ENCODE data around the gene ATP12A.

The ATP12A gene

DNA sequence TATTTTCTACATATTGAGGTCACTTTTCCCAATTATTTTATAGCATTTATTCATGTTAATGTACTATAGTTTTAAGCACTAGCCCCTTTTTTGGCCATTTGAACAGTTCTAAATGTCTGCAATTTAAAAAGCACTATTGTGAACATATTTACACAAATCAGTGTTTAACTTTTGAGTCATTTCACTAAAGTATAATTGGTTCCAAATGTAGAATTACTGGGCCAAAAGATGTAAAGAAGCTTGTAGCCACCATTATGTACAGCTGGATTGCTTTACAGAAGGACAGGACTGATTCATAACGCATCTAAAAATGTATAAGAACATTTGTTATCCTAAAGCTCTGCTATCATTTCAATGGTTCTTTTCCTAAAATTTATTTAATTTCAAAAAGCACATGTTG lies 16.6 kb upstream of the ATP12A start:
- no peak for DNase-seq

DNA sequence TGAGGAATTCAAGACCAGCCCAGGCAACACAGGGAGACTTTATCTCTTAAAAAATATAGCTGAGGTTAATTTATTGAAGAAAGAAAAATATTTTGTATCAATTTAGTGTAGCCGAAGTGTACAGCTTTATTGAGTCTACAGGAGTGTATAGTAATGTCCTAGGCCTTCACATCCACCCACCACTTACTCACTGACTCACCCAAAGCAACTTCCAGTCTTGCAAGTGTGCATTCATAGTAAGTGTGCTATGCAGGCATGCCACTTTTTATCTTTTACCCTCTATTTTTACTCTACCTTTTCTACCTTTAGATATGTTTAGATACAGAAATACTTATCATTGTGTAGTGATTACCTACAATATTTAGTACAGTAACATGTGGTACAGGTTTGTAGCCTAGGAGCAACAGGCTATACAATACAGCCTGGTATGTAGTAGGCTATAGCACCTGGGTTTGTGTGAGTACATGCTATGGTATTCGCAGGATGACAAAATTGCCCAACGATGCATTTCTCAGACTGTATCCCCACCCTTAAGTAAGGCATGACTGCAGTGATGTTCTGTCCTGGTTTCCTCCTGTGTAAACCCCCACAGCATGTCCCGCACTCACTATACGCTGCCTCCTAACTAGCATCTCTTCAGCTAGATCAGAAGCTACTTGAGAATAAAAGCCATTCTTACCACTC lies 15.3 kb upstream of the ATP12A start:
- no peak for DNase-seq

DNA sequence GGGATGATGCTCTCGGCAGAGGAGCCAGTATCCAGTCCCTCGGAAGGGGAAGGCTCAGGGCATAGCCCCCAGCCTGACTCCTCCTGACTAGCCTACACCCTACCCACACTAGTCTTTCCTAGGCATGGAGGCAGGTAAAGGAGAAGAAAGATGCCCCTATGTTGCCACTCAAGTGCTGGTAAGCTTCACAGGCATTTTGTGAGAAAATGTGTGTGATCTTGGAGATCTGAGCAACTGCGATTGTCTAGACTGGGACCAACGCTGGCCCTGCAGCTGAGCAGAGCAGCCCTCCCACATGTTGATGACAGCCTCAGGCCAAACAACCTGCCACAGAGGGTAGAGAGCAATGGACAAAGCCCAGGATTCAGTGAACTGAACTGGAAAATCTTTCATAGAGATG lies 11.7 kb upstream of the ATP12A start:
- no peak for DNase-seq

DNA sequence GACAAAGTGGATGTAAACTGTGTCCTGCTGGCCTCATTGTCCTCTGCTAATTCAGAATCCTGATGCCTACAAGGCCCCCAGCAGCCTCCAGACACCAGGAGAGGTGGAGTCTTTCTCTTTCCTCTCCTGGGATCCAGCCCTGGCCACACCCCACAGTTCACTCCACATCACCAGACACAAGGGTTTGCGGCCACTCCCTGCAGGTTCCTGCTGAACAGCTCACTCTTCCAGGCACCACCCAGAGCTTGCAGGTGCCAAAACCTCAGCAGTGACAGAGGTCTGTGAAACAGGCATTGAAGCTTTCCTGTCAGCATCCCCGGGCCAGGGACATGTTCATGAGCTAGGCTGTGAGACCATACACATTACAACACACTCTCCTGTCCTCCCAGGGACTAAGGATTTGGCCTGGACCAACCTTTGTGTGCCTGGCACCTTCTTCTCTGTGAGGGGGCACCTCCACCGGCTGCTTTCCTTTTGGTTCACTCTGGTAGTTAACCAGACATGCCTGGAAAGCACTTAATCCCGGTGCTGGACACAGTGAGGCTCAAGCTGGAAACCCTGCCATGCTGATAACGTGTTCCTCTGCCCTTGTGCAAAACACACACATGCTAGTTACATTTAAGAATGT lies 11.1 kb upstream of the ATP12A start:
- DNase-seq = no peak

DNA sequence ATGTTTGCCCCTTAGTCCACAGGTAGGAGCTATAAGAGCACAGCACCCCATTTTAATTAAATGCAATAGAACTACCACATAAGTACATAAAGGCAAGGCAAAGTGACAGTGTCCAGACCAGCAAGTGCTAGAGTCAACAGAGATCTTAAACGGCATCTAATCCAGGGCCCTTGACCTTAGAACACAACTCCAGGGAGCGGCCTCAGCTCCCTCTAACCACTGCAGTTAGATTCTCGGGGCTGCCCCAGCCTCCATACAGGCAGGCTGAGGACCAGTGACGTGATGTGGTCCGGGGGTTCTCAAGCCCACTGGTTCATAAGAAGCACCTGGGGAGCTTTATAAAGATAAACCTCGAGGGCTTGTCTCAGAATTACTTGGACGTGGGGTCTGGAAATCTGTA lies 10.0 kb upstream of the ATP12A start:
- DNase-seq = no peak

DNA sequence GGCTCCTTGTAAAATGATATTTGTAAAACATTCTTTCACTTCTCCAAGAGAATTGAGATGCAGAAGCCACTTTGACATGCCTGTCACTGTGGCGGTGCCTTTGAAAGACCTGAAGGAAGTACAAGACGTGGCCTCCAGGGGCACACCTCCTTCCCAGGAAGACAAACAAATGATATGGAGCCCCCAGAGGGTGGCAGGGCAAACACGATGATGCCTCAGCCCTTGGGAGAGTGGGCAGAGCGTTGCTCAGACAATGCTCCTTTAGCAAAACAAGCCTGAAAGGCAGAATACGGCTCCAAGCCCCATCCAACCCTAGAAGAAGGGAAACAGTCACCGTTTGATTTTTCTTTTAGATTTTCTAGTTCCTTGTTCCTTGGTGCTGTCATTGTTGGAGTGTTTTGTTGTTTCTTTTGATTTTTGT lies 9.2 kb upstream of the ATP12A start:
- DNase-seq = peak; percentile 29

DNA sequence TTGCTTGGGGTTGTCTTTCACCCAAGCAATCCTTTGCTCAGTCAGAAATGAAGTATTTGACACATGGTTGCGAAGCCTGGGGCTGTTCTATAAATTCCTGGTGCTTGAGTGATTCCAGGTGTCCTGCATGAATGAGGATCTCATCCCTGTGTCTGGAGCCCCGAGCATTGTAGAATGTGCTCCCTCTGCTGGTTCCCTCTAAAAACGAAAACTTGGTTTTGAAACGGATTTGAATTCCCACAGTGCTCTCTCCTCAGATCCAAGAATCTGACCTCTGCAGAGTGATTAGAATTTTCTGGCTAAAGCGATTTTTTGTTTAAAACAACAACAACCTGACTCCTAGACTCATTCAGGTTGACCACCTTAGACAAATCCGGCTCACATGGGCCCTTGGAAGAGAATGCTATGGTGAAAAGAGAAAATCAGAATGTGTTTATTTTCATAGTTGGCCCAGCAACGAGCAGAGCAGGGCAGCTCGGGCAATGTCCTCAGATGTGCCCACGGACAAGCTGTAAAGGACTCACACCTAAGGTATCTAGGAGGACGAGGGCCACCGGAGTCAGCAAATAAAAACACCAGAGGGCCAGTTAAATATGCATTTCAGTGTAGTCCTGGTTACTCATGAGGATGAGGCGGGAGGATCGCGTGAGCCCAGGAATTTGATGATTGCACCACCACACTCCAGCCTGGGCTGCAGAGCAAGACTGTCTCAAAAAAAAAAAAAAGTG lies 8.7 kb upstream of the ATP12A start:
- peak; percentile 29 for DNase-seq

DNA sequence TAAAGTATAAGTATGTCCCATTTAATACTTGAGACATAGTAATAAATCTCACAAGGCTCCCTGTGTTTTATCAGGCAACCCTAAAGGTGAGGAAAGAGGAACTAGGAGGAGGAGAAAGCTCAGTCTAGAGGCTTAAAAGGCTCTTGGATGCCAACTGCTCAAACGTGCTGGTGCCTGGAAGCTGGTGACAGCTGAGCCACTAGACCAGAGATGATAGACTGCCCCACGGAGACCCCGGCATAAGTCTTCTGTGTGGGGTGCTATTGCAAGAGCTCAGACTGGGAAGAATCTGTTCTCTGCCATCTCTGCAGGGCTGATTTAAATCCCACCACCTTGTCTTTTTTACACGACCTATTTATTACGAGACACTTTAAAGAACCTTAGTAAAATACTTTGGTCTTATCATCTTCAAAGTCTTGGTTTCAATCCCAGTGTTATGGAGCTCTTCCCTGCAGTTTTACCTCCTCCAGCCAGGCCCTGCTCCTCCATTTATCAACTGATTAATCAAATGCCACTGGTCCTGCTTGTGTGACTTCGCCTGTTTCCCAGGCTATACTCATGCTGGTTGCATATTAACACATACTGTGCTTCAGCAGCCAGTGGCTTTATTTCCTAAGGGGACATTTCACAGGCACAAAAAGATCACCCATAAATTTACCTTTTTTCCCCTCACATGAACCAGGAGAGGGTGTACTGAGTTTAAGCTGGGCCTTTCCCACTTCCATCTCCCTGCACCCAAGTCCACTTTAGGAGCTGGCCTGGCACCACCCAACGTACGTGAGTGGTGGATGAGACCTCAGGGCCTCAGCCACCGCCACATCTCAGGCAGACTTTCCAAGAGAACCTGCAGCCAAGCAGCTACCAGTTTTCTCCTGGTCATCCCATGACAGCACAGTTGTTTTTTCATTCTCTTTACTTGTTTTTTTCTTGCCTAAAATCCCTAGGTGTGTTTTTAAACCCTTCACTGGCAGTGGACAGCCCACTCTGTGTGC lies 7.8 kb upstream of the ATP12A start:
- DNase-seq = no peak

DNA sequence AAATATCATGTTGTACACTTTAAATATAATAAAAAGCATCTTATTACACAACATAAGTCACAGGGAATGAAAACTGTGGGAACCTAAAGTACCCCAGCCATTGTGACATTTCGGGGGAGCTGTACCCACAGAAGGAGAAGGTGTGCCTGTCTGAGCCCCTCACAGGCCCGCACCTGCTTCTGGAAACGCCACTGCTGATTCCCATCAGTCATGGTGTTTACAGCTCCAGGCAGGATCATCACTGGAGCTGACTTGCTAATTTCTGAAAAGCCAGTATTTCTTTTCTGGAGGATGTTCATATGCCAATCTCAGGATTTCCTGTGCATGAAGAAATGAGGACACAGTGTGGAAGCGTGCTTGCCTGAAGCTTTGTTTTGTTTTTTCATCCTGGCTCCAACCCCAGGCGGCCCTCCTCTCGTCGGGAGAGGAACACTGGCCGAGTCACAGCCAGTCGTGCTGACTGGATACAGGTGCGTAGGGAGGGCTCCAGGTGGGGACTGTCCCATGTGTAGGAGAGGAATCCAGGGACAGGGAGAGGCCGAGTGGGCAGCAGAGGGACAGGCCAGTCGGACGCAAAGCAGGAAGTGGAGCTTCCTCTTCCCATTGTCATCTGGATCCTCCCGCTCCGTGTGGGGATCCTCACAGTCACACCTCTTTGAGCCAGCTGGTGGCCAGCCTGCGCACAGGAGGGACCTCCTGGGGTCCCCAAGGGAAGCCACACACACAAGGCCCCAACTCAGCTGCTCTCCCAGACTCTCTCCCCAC lies 4.2 kb upstream of the ATP12A start:
- no peak for DNase-seq

DNA sequence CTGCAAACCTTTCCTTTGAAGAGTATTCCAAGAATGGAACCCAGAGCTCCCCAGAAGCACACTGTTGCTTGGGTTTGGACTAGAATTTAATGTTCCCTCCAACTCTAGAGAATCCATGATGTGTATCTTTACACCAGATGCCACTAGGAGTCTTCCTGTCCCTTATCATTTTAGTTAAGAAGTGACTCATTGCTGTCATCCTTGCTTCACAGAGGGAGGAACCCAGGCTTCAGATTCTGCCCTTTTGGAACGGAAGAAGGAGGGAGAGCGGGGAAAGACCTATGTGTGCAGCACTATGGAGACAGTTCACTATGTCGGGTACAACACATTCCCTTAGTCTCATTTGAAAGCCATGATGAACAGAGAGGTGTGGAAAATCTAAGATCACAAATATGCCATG lies 2.1 kb upstream of the ATP12A start:
- DNase-seq = no peak

DNA sequence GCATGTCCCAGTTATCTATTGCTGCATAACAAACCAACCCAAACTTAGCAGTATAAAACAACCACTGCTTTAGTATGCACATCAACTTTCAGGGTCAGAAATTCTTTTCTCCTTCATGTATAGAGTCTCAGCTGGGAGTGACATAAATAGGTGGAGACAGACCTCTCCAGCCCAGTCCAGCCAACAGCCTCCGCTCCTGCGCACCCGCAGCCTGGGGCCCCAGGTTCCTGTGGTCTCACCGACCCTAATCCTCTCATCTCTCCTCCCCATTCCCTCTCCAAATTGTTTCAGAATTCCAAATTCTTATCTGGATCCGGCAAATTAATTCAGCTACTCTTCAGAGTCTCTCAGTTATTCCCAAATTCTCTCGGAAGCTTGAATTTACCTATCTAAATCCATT lies 522 bp upstream of the ATP12A start:
- DNase-seq = no peak

DNA sequence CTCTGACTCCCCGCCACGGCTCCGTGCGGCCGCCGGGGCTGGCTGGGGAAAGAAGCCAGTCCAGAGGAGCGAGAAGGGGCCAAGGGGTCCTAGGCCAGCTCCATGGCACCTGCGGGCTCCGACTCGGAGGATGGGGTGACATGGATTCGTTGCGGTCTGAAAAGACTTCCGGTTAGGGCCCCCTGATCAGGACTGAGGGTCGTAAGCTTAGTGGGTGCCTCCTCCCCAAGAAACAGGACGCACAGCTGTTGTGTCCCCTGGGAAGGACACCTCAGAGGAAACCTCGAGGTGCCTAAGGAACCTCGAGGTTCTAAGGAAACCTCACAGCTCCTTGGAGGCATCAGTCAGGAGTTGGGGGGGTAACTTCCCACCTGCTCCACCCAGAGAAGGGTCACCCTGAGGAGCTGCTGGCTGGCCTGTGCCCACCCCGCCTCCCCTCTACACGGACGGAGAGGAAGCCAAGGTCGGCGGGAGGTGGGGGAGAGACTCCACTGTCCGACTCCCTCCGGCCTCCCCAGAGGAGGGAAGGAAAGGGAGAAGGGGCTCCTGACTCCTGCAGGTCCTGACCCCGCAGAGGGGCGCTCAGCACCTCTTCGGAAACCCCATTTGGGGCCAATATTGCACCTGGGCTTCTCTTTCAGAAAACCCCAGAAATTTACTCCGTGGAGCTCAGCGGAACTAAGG lies 855 bp downstream of the ATP12A start:
- DNase-seq = no peak

DNA sequence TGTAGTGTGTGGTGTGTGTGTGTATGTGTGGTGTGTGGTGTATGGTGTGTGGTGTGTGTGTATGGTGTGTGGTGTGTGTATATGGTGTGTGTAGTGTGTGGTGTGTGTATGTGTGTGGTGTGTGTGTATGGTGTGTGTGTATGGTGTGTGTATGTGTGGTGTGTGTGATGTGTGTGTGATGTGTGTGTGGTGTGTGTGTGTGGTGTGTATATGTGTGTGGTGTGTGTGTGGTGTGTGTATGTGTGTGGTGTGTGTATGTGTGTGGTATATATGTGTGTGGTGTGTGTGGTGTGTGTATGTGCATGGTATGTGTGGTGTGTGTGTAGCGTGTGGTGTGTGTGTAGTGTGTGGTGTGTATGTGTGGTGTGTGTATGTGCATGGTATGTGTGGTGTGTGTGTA lies 1.7 kb downstream of the ATP12A start:
- DNase-seq = no peak

DNA sequence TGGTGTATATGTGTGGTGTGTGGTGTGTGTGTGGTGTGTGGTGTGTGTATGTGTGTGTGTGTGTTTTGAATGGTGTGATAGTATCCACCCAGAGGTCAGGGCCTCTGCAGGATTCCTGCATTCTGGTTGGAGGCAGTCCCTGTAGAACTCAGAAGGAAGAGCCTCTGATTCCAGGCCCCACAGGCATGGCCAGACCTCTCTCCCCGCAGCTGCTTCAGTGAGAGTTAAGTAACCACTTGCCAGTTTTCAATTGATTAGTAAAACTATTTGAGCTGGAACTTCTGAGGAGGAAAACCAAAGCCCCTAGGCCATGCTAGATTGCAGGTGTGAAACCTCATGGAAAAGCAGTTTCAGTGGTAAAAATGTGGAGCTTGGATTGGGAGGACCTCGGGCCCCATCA lies 2.1 kb downstream of the ATP12A start:
- DNase-seq = no peak

DNA sequence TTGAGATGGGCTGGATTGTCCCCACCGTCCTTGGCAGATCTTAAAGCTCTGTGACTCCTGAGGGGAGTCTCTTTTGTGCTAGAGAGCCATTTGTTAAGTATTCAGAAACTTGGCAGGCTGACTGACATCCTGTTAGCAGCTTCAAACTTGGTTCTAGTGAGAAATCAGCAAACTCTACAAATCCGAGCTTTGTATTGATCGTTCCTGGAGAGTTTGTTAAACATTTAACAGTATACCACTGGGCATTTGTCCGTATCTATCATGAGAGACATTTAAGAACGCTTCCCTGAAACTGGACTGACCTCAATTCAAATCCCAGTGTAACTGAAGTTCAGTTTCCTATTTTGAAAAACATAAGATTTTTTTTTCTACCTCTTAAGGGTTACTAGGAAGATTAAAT lies 3.1 kb downstream of the ATP12A start:
- no peak for DNase-seq

DNA sequence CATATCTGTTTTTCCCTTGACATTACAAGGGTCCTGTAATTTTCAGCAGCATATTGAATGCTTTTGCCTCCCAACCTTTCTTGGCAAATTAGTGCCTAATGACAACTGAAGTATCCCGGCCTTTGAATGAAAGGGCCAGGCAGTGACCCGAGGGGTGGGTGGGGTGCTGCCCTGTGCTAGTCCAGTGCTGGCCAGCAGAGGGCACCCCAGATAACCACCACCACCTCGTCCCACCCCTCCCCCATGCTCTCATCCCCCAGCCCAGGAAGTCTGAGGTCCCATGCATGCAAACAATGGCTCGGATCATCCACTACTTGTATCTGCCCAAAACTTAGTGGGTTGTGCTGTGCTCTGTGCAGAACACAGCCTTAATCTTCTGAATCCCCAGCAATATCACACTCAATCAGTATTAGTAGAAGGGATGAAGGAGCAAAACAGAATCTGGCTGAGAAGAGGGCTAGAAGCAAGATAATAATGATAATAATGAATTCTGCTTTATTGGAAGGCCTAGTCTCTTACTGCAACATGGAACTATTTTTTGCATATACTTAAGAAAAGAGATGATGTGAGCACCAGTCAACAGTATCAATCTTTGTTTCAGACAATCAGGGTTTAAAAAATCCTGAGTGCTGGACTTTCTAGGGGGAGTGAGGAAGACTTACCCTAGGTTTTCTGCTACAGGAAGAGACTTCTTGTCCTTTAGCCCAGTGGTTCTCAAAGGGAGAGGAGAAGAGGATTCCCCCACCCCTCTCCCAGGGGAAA lies 3.8 kb downstream of the ATP12A start:
- DNase-seq = peak; percentile 82

DNA sequence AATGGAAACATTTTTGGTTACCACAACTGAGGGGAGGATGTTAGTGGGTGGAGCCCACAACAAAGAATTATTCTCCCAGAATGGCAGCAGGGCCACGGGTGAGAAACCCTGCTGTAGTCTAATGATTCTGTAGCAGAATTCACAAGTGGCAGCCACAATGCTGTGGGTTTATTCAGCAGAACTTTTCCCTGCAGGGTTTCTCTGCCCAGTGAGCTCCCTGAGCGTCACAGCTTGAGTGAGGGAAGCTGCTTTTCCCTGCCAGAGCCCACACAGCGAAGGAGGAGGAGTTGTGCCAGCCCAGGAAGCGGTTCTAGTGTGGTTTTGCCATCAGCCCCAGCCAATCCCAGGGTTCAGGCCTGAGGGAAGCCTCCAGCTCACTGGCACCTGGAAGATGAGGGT lies 4.4 kb downstream of the ATP12A start:
- DNase-seq = peak; percentile 25

DNA sequence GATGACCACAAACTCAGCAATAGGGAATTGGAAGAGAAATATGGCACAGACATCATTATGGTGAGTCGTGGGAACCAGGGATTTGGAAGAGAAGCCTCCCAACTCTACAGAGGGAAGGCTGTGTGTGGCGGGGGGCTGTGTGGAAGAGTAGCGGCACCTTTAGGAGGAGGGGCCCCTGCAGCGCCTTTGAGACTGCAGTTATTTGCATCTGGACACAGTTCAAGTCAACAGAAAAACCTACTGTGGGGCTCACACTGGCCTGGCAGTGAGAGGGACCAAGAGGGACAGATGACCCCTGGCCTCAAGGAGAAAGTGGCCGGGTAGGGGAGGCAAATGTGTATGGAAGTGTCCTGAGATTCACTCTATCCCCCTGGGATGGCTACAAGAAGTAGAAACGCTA lies 5.1 kb downstream of the ATP12A start:
- no peak for DNase-seq

DNA sequence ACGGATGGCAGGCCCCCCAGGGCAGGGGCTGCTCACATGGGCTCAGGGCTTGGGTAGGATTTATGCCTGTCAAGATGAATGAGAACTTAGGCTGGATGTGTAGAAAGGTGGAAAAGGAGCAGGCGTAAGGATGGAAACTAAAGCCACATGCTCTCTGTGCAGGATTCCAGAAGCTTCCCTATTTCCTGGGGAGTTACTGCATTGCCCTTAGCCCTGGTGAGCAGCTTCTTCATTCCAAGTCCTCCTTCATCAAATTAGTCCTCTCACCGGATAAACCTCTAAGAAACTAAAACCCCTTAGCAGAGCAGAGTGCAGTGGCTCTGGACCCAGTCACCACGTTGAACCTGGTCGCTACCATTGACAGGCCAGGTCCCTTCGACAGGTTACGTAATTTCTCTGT lies 7.4 kb downstream of the ATP12A start:
- no peak for DNase-seq

DNA sequence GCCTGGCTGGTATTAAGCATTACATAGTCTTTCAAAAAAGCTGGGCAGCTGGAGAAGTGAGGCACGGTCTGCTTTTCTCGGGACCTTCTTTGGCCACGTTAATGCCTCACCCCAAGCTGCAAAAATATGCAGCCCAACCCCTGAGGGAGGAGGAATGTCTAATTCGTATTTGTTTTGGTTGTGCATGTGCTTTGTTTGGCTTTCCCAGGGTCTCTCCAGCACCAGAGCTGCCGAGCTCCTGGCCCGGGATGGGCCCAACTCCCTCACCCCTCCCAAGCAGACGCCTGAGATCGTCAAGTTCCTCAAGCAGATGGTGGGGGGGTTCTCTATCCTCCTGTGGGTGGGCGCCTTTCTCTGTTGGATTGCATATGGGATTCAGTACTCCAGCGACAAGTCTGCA lies 7.9 kb downstream of the ATP12A start:
- DNase-seq = no peak

DNA sequence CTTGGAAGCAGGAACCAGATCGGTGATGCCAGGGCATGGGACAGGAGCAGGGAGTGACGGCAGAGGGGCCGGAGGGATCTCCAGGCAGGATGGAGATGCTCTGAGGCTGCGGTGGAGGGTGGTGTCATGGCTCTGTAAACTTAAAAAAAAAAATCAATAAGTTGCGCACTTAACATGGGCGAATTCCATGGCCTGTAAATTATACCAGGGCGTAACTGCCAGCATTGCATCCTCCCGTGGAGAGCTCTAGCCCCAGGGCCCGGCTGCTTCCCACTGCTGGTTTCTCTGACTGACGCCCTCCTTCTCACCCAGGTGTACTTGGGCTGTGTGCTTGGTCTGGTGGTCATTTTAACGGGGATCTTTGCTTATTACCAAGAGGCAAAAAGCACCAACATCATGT lies 8.7 kb downstream of the ATP12A start:
- no peak for DNase-seq
